Measurements from ENCODE around the gene ADSL.

- no peak for TF ChIP-seq CTCF (IDR thresholded peaks at IDR 0.05)
- no peak for TF ChIP-seq POLR2A (IDR thresholded peaks at IDR 0.05)
These were observed 22.6 kb upstream of the ADSL start for GRCh38 chr22:40323681-40324171.
